GM10266 (cell line): ENCODE results near the gene C15orf62.

Experiments
- DNase-seq: peaks from one replicate; pipeline ENCODE4 v3.0.0; 2012; ENCODE audit errors: extremely low spot score
- TF ChIP-seq, protein P1 (sequence below): IDR thresholded peaks from 2 replicates; pipeline ENCODE4 v1.5.1; 2012; ENCODE audit warnings: mild to moderate bottlenecking, low read depth; ENCODE audit not compliant: control insufficient read depth, insufficient read depth; ENCODE audit errors: missing control alignments

C15orf62 gene

DNA sequence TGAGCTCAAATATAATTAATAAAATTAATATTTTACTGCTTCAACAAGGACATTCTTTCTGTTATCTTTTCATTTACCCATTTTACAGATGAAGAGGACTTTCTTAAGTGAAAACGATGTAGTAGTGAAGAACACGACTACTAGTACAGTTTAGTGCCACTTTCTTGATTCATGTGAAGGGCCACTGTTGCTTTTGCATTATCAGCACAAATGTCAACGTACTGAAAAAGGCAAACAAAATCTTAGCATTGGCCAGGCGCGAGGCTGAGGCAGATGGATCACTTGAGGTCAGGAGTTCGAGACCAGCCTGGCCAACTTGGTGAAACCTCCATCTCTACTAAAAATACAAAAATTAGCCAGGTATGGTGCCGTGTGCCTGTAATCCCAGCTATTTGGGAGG, 49.3 kb downstream of the C15orf62 start:
- TF ChIP-seq, protein P1, sequence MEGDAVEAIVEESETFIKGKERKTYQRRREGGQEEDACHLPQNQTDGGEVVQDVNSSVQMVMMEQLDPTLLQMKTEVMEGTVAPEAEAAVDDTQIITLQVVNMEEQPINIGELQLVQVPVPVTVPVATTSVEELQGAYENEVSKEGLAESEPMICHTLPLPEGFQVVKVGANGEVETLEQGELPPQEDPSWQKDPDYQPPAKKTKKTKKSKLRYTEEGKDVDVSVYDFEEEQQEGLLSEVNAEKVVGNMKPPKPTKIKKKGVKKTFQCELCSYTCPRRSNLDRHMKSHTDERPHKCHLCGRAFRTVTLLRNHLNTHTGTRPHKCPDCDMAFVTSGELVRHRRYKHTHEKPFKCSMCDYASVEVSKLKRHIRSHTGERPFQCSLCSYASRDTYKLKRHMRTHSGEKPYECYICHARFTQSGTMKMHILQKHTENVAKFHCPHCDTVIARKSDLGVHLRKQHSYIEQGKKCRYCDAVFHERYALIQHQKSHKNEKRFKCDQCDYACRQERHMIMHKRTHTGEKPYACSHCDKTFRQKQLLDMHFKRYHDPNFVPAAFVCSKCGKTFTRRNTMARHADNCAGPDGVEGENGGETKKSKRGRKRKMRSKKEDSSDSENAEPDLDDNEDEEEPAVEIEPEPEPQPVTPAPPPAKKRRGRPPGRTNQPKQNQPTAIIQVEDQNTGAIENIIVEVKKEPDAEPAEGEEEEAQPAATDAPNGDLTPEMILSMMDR, result no peak
- no peak for DNase-seq

- DNase-seq, result no peak
- TF ChIP-seq, protein P1, result no peak
Observed at GRCh38 chr15:40821195-40821594, 51.4 kb downstream of the C15orf62 start.
